HepG2 (cell line): Measurements from ENCODE around the gene TMEM134. TPM values are rescaled to one million over a fixed set of nuclear protein-coding genes. Genes with fewer than 3 reads are reported as not detected.

Experiments used
- AHR ChIP-seq: IDR thresholded peaks from 2 replicates; pipeline ENCODE4 v1.6.1; 2018; ENCODE audit warnings: missing genetic modification reagents, missing compliant biosample characterization
- CBX1 ChIP-seq: IDR thresholded peaks from one replicate; pipeline ENCODE4 v1.6.1; 2016; ENCODE audit warnings: antibody characterized with exemption, low read depth
- CEBPB ChIP-seq: IDR thresholded peaks from 2 replicates; pipeline ENCODE4 v1.6.1; 2011; ENCODE audit warnings: low read depth, low read length, improper control_type of control experiment, borderline replicate concordance
- CHD2 ChIP-seq: IDR thresholded peaks from 2 replicates; pipeline ENCODE4 v1.6.1; 2011; ENCODE audit warnings: low read depth, low read length, improper control_type of control experiment
- FOSL1 ChIP-seq: sonication (generic); formaldehyde crosslinking; IDR thresholded peaks from 2 replicates; pipeline ENCODE4 v1.9.0; 2021; ENCODE audit warnings: missing genetic modification reagents, borderline replicate concordance
- HNF4A ChIP-seq: sonication (generic); formaldehyde crosslinking; IDR thresholded peaks from 2 replicates; pipeline ENCODE4 v1.4.0; 2020; ENCODE audit warnings: missing genetic modification reagents
- KLF9 ChIP-seq: IDR thresholded peaks from 2 replicates; pipeline ENCODE4 v1.6.1; 2016; ENCODE audit warnings: low read depth
- MTA3 ChIP-seq: sonication (generic); formaldehyde crosslinking; IDR thresholded peaks from 2 replicates; pipeline ENCODE4 v1.4.0; 2020; ENCODE audit warnings: missing genetic modification reagents
- RARA ChIP-seq: IDR thresholded peaks from 2 replicates; pipeline ENCODE4 v1.6.1; 2016; ENCODE audit warnings: missing genetic modification reagents, missing compliant biosample characterization
- RARG ChIP-seq: sonication (generic); formaldehyde crosslinking; IDR thresholded peaks from 2 replicates; pipeline ENCODE4 v1.4.0; 2020; ENCODE audit warnings: low read depth, mild to moderate bottlenecking, missing genetic modification reagents
- RFX3 ChIP-seq: IDR thresholded peaks from 2 replicates; pipeline ENCODE4 v1.6.1; 2016; ENCODE audit warnings: missing biosample characterization, missing genetic modification reagents
- TAF1 ChIP-seq: sonication (generic); formaldehyde crosslinking; IDR thresholded peaks from 2 replicates; pipeline ENCODE4 v1.4.0; 2020; ENCODE audit warnings: missing genetic modification reagents
- ZNF12 ChIP-seq: sonication (generic); formaldehyde crosslinking; IDR thresholded peaks from 2 replicates; pipeline ENCODE4 v1.5.0; 2020; ENCODE audit warnings: missing genetic modification reagents
- ZNF138 ChIP-seq: sonication (generic); formaldehyde crosslinking; IDR thresholded peaks from 2 replicates; pipeline ENCODE4 v1.5.0; 2020; ENCODE audit warnings: mild to moderate bottlenecking, low read depth, missing genetic modification reagents
- ZNF296 ChIP-seq: sonication (generic); formaldehyde crosslinking; conservative IDR thresholded peaks from 2 replicates; pipeline ENCODE4 v1.5.0; 2020; ENCODE audit warnings: mild to moderate bottlenecking, missing genetic modification reagents
- ZNF34 ChIP-seq: sonication (generic); formaldehyde crosslinking; IDR thresholded peaks from 2 replicates; pipeline ENCODE4 v1.4.0; 2020; ENCODE audit warnings: mild to moderate bottlenecking, missing genetic modification reagents, borderline replicate concordance
- ZNF670 ChIP-seq: sonication (generic); formaldehyde crosslinking; IDR thresholded peaks from 2 replicates; pipeline ENCODE4 v1.8.0; 2022; ENCODE audit warnings: mild to moderate bottlenecking, missing genetic modification reagents, borderline replicate concordance
- ZSCAN21 ChIP-seq: sonication (generic); formaldehyde crosslinking; IDR thresholded peaks from 2 replicates; pipeline ENCODE4 v1.8.0; 2022; ENCODE audit warnings: mild to moderate bottlenecking, missing genetic modification reagents, moderate library complexity, borderline replicate concordance
- polyA plus RNA-seq, 8 experiments: library from polyadenylated mRNA; depleted of rRNA in 3 of 8; stranded (reverse) in 7 of 8; unstranded in 1 of 8; fragments of >200 nt; fragmentation: Illumina TruSeq in 4 of 8; extraction: Trizol in 4 of 8; gene quantifications; 2 replicates each; pipeline versions ENCODE4 v1.2.1 to v1.2.3, GENCODE V29; 2011 to 2016; ENCODE audit warnings: low read depth in 4 of 8, missing spikeins in 1 of 8, mixed read lengths in 1 of 8; ENCODE audit not compliant: insufficient read depth in 1 of 8
- total RNA-seq, 5 experiments: library from RNA; depleted of rRNA; stranded (reverse); fragments of >200 nt; fragmentation: Illumina TruSeq; extraction: Trizol; gene quantifications; 2 replicates each; pipeline ENCODE4 v1.2.3, GENCODE V29; 2016; ENCODE audit warnings: low read depth in 1 of 5
- TF ChIP-seq, protein P1 (sequence below): sonication (generic); formaldehyde crosslinking; IDR thresholded peaks from 2 replicates; pipeline ENCODE4 v1.4.0; 2020; ENCODE audit warnings: low read depth, missing genetic modification reagents
- TF ChIP-seq, protein P2 (sequence below): sonication (generic); formaldehyde crosslinking; IDR thresholded peaks from 2 replicates; pipeline ENCODE4 v1.8.0; 2022; ENCODE audit warnings: missing genetic modification reagents, low read depth, mild to moderate bottlenecking, borderline replicate concordance
- TF ChIP-seq, protein P3 (sequence below): sonication (generic); formaldehyde crosslinking; IDR thresholded peaks from 2 replicates; pipeline ENCODE4 v1.5.0; 2020; ENCODE audit warnings: missing genetic modification reagents
- TF ChIP-seq, protein P4 (sequence below): IDR thresholded peaks from 2 replicates; pipeline ENCODE4 v1.6.1; 2016; ENCODE audit warnings: mild to moderate bottlenecking, missing biosample characterization, missing genetic modification reagents
- TF ChIP-seq, protein P5 (sequence below): sonication (generic); formaldehyde crosslinking; conservative IDR thresholded peaks from 2 replicates; pipeline ENCODE4 v1.8.0; 2022; ENCODE audit warnings: mild to moderate bottlenecking, moderate library complexity, missing genetic modification reagents

The TMEM134 gene
- total and polyA plus RNA-seq, 2 of the 13 experiments (the other 11 are each of a cell fraction or from before 2014, with no cell fraction given) = 6.9 to 26.9 TPM

DNA sequence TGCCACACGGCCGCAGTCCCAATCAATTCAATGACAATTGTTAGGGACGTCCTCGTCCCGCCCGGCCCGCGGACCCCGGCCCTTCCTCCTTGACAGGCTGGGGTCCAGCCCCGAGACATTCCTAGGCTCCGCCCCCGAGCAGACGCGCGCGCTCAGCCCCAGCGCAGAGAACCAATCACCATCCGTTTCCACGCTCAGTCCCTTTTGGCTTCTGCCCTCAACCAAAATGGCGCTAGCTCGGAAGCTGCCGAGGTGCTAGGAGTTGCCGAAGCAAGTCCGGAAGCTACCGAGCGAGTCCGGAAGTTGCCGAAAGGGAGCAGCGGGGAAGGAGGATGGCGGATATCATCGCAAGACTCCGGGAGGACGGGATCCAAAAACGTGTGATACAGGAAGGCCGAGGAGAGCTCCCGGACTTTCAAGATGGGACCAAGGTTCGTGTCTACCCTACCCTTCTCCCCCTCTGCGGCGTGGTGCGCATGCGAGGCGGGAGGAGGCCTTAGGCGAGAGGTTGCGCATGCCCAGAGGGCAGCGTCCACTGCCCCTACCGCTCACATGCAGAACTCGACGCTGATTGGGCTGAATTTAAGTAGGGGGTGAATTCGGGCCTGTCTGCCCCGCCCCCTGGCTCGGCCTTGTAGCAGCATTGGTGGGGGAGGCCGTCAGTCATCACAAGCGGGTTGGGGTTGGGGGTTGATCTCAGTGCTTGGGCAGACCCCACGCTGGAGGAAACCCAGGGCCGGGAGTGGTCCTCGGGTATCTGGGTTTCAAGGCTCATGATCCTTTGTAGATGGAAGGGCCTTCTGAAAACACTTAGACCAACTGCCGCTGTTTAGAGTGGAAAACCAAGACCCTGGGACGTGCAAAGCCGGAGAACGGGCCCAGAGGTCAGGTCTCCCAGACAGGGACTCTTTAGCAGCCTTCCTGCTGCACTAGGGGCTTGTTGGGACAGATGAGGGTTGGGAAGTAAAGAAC lies 14.1 kb upstream of the TMEM134 start, which contains the start of gene AIP (continued):
- TF ChIP-seq, protein P1, sequence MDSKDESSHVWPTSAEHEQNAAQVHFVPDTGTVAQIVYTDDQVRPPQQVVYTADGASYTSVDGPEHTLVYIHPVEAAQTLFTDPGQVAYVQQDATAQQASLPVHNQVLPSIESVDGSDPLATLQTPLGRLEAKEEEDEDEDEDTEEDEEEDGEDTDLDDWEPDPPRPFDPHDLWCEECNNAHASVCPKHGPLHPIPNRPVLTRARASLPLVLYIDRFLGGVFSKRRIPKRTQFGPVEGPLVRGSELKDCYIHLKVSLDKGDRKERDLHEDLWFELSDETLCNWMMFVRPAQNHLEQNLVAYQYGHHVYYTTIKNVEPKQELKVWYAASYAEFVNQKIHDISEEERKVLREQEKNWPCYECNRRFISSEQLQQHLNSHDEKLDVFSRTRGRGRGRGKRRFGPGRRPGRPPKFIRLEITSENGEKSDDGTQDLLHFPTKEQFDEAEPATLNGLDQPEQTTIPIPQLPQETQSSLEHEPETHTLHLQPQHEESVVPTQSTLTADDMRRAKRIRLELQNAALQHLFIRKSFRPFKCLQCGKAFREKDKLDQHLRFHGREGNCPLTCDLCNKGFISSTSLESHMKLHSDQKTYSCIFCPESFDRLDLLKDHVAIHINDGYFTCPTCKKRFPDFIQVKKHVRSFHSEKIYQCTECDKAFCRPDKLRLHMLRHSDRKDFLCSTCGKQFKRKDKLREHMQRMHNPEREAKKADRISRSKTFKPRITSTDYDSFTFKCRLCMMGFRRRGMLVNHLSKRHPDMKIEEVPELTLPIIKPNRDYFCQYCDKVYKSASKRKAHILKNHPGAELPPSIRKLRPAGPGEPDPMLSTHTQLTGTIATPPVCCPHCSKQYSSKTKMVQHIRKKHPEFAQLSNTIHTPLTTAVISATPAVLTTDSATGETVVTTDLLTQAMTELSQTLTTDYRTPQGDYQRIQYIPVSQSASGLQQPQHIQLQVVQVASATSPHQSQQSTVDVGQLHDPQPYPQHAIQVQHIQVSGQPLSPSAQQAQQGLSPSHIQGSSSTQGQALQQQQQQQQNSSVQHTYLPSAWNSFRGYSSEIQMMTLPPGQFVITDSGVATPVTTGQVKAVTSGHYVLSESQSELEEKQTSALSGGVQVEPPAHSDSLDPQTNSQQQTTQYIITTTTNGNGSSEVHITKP (CRISPR knock-in tag) = no peak
- TF ChIP-seq RFX3 (CRISPR knock-in tag) (peak; percentile 32; the same call in 1 of the 2 replicates), KLF9 (CRISPR knock-in tag) (peak; percentile 92; the same call in 1 of the 2 replicates), TAF1 (CRISPR knock-in tag) (peak; percentile 94), AHR (CRISPR knock-in tag) (peak; percentile 97), ZNF12 (CRISPR knock-in tag) (peak; percentile 70), CBX1 (peak; percentile 57), ZNF34 (CRISPR knock-in tag) (peak; percentile 46; the same call in 1 of the 2 replicates), CEBPB (no peak), RARG (CRISPR knock-in tag) (no peak), ZSCAN21 (CRISPR knock-in tag) (peak; percentile 92), HNF4A (CRISPR knock-in tag) (peak; percentile 58; the same call in 1 of the 2 replicates), MTA3 (no peak), ZNF138 (CRISPR knock-in tag) (no peak; the same call in none of the 2 replicates), CHD2 (no peak), FOSL1 (CRISPR knock-in tag) (no peak), ZNF670 (CRISPR knock-in tag) (peak; percentile 97; the same call in 1 of the 2 replicates), RARA (peak; percentile 56; the same call in 1 of the 2 replicates), ZNF296 (CRISPR knock-in tag) (no peak)
- TF ChIP-seq, protein P2, sequence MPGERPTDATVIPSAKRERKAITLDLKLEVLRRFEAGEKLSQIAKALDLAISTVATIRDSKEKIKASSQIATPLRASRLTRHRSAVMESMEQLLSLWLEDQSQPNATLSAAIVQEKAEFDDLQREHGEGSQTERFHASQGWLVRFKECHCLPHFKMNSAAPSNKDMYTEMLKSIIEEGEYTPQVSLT (CRISPR knock-in tag) = no peak; the same call in 1 of the 2 replicates
- TF ChIP-seq, protein P3, sequence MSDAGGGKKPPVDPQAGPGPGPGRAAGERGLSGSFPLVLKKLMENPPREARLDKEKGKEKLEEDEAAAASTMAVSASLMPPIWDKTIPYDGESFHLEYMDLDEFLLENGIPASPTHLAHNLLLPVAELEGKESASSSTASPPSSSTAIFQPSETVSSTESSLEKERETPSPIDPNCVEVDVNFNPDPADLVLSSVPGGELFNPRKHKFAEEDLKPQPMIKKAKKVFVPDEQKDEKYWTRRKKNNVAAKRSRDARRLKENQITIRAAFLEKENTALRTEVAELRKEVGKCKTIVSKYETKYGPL (CRISPR knock-in tag) = peak; percentile 77
- TF ChIP-seq, protein P4, sequence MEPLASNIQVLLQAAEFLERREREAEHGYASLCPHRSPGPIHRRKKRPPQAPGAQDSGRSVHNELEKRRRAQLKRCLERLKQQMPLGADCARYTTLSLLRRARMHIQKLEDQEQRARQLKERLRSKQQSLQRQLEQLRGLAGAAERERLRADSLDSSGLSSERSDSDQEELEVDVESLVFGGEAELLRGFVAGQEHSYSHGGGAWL = peak; percentile 97
- TF ChIP-seq, protein P5, sequence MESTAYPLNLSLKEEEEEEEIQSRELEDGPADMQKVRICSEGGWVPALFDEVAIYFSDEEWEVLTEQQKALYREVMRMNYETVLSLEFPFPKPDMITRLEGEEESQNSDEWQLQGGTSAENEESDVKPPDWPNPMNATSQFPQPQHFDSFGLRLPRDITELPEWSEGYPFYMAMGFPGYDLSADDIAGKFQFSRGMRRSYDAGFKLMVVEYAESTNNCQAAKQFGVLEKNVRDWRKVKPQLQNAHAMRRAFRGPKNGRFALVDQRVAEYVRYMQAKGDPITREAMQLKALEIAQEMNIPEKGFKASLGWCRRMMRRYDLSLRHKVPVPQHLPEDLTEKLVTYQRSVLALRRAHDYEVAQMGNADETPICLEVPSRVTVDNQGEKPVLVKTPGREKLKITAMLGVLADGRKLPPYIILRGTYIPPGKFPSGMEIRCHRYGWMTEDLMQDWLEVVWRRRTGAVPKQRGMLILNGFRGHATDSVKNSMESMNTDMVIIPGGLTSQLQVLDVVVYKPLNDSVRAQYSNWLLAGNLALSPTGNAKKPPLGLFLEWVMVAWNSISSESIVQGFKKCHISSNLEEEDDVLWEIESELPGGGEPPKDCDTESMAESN (CRISPR knock-in tag) = peak; percentile 85
